ENCODE results near the gene CCM2.
"Not testable (repeated sequence)": the region's sequence is repeated elsewhere in the genome, so short reads cannot be mapped to it uniquely, and the experiment has no call there.

CCM2 gene

DNA sequence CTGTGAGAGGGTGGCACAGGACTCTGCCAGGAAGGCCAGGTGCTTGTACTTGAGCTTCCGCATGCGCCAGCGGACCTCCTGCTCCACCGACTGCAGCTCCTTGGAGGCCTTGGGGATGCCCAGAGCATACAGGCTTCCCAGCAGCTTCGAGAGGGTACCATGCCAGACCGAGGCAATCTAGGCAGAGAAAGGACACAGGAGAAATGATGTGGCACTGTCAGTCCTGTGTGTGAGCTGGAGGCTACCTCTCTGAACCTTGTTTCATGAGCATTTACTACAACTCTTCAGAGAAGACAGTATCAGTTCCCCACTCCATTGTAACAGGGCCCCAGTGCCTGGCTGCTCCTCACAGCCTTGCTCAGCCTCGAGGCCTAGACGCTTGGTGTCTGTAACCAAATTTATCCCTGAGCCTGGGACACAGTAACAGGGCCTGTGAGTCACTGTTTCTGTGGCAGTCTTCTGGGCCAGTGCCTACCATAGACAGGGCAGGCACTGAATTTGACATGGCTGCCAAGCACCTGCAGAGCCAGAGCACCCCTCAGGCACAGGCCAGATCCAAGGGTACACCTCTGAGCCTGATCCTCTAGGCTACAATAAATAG, 105.7 kb downstream of the CCM2 start:
- DNase-seq, result no peak

DNA sequence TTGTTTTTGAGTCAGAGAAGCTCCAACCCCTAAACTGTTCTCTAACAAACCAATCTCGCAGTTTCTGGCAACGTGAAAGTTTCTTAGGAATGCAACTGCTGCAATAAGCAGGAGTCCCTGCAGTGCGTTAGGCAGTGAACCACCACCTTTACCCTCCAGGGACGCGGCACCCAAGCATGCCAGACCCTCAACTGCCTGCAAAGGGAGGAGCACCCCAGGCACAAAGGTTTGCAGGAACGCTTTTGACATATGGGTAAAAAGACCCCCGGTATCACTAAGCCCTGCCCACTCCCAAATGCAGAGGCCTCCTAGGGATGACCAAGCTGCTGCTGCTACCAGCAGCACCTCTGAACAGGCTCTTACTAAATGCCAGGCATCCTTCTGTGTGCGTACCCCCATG, 106.8 kb downstream of the CCM2 start:
- DNase-seq, result no peak

DNA sequence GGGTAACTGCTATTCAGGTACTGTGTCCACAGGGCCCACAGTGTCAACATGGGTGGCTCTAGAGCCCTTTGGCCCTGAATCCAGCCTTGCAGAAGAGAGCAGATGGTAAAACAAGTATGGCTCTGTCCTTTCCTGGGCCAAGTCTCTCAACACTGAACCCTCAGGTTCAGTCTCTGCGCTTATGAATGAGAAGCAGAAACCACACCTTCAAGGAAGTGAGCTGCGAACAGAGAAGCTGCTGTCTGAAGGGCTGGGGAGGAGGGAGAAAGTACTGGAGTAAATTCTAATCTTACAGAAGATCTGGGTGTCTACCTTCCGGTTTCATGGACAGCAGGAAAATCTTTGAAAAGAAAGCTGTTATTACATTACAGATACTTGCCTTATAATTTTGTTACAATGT, 107.4 kb downstream of the CCM2 start:
- no peak for DNase-seq

DNA sequence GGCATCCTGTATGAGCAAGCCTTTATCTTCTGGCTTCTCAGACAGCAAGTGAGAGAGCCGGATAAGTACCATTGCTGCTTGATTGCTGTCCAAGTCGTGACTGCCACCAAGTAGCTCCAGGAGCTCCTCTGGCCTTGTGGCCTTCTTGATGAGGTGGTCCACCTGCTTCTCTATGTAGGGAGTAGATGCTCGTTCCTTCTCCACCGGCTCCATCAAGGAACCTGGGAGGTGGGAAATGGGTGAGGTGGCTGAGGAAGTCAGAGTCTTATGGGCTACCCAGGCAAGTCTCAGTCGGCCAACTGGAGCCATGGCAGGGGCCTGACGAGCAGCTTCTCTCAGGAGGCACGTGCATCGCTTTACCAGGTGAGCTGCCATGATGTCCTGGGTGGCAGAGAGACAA, 108.9 kb downstream of the CCM2 start:
- no peak for DNase-seq

DNA sequence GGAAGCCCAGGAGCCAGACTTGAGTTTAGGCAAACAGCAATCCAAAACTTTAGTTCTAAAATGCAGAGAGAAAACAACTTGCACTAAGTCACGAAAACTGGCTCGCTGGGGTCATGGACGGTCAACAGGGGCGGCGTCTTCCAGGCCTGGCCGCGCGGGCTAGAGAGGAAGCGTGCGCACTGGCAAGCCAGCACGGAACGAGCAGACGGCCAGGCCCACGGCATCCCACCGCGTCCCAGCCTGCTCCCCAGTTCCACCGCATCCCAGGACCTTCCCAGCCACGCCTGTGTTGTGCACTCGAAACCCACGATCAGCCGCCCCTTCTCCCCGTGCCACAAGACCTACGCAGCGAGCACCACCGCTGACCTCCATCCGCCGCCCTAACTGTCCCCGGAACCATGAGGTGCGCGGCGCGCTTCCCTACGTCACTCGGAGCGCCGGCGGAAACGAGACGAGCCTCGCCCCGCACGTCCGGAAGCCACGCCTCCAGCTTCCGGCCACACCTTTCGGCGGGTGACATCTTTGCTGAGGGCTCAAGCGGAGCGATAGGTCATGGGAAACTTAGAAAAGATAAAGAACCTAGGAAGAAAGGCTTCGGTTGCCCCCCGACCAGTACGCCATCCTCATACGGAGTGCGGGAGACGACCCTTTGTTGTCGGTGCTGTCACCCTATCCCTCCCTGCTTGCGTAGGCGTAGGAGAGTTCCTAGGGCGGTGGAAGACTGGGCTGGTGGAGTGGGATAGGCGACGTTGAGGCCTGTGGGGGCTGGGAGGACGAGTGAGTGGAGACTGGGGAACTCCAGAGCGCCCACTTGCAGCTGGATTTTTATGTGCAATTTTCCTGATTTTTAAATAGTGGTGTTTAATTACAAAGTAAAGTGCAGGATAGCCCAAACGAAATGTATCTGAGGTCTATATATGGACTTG, 111.6 kb downstream of the CCM2 start, which contains the start of gene TBRG4:
Gene TBRG4, minus strand, starts transcription at position 400 of the 926 bp plus-strand sequence. CDS start 2,460 bp downstream, outside the sequence.
- peak; percentile 96 to 97 for DNase-seq

DNA sequence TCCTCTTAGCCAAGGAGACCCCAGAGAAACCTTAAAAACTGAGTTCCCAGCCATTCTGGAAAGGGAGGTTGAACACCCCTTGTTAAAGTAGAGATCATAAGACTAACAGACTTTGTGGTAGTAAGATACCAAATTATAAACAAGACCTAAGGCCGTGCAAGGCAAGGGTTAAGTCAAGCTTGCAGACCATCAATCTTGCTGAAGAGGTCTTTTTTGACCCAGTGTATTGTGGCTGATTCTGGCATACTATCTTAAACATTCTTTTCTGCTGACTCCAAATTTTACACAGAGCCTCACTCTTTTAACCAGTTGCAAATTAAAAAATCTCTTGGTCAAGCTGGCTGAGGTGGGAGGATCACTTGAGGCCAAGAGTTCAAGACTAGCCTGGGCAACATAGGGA, 112.6 kb downstream of the CCM2 start:
- no peak for DNase-seq

DNA sequence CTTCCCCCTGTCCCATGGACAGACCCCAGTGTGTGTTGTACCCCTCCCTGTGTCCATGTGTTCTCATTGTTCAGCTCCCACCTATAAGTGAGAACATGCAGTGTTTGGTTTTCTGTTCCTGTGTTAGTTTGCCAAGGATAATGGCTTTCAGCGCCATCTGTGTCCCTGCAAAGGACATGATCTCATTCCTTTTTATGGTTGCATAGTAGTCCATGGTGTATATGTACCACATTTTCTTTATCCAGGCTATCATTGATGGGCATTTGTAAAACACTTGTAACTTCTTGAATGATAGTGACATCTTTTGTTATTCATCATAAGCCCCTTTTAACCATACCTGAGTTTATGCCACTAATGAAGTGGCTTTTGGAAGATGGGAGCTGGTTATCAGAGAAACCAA, 114.3 kb downstream of the CCM2 start:
- not testable (repeated sequence) for DNase-seq

DNA sequence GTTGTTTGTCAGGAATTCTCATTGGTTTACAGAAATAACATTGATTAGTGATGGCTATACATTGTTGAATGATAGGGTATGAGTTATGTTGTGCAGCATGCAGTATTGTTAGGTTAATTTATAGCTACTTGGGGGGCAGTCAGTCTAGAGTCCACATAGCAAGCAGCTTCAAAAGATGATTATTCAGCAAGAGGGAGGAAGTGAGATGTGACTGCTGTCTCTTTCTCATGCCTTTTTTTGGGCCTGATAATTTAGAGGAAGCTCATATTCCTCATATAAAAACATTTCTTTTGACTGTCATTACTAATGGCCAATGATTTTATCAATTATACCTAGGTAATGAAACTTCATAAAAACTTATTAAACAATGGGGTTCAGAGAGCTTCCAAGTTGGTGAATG, 114.9 kb downstream of the CCM2 start:
- peak in 1 of 2 donors; percentile 15 for DNase-seq

DNA sequence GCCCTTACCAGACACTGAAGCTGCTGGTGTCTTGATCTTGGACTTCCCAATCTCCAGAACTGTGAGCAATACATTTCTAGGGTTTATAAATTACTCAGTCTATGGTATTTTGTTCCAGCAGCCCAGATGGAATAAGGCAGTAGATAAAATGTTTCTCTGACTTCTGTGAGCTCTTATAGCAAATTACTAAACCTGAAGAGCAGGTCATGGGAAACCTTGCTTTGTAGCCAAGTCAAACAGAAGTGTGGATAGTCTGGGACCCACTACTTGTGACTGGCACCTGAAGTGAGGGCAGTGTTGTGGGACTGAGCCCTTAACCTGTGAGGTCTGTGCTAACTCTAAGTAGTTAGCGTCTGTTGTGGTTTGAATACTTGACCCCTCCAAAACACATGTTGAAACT, 116.0 kb downstream of the CCM2 start:
- no peak for DNase-seq

DNA sequence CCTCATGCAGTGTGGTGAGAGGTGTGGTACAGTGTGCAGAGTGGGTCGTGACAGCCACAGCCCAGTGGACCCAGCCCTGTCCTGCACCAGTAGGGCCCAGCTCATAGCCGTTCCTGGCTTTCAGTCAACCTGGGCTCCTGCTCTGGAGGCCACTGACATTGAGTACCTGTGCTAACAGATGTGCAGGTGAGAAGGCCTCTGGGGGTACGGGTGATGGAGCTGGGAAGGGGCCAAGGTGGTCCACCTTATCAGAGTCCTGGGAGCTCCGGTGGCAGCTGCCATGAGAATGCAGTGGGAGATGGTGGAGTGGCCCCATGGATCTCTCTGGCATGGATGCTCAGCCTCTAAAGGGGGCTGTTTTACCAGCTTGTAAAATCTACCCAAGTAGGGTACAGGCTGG, 117.6 kb downstream of the CCM2 start:
- DNase-seq, result no peak

DNA sequence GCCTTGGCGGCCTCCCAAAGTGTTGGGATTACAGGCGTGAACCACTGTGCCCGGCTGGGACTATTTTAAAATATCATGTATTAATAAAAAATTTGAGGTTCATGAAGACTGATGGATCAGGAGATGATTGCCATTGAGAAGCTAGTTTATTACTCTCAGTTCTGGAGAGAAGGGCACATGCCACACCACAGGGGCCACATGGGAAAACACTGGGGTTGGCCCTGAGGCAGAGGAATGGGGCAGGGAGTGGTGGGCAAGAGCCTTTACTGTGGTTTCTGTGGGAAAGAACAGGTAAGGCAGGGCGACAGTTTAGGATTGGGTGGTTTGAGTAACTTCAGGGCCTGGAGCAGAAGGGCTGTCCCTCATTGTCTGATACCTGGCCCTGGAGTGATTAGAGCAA, 118.3 kb downstream of the CCM2 start:
- no peak for DNase-seq

DNA sequence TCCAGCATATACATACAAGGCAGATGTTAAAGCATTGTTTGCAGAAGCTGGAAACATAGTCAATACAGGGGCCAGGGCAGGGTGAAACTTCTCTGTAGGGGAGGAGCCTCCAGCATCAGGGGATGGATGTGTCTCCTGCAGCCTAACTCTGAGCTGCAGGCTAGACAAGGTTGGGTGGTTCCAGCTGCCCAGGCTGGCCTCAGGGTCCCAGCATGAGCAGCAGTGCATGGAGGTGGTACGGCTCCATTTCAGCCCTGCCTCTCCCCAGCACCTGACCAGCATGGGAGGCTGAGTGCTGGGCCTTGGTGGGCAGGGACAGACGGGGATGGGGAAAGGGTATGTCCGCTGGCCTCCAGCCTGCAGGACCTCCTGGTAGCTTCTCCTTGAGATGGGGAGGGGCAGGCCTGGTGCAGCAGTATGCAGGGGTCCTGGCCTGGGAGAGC, 118.9 kb downstream of the CCM2 start:
- DNase-seq, result no peak

DNA sequence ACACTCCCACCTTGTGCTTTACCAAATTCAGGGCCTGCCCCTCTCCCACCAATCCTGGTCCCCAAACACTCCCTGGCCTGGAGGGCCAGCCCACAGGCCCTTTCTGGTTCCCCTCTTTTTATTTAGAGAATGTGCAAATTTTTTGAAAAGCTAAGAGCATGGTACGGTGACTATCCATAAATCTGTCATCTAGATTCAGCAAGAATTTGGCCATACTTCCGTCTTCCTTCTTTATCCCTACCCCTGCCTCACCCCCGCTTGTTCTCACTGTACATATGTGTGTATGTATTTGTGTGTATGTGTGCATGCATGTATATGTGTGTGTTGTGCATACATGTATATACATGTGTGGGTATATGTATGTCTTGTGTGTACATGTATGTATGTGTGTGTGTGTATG, 119.5 kb downstream of the CCM2 start:
- DNase-seq, result no peak

DNA sequence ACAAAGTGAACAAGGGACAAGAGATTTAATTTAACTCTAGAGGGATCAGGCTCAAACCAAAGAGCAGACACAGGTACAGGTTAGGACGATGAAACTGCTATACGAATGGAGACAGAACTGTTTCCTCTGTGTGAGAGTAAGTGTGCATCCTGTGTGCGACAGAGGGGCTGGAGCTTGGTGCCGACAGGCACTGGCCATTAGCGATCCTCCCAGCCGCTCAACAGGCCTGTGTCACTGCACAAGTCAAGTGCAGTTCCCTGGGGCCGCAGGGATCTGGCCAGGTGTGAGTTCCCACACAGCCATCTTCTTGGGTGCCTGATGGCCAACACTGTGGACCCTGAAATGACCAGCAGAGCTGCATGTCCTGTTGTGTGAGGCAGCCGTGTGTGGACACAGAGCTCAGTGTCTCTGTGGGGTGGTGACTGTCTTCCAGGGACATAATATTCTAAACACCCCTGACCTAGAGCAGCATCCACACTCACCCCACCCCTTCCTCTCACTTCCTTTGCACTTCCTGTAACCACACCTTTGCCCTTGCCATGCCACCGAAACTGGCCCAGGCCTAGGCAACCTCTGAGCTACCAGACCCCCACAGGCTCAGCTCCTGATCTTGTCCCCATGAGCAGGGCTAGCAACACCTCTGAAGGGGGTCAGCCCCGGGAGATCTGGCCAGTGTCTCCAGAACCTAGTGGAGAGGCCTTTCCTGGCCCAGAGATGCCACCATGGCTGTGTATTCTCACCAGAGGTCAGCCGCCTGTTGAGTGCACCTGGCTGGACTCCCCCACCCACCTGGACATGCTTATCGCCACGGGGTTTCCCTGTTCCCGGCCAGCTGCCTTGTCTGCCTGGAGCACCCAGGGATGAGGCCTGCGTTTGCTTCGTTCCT, 123.2 kb downstream of the CCM2 start:
- no peak for DNase-seq

DNA sequence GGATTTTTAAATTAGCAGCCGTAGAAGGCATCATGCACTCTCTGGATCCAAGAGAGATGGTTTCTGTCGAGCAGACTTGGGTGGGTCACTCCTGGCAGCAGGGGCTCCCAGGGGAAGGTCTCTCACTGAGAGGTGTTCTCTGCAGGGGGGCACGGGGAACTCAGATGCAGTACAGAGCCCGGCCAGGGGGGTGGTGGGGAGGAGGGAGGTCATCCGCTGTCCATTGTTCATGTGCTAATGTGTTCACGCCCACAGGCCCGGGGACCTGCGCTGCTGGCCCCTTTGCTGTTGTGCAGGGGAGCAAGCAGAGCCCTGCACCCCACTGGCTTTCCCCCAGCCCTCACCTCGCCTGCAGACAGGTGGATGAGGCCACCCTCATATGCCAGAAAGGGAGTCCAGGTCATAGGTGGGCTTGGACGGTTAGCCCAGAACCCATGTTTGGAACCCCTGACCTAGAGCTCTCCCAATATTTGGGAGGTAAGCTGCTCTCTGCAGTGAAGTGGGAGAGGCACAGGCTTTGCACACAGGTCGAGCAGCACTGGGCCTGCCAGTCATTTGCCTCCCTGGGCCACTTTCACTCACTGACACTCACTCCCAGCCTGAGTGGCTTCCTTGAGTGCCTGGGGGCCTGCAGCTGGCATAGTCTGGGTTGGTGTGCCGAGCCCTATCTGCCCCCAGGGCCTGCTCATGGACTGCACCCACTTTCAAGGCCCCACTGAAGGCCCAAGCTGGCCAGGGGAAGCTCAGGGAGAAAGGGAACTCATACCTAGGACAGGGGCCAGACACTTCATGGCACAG, 124.1 kb downstream of the CCM2 start:
- no peak for DNase-seq

DNA sequence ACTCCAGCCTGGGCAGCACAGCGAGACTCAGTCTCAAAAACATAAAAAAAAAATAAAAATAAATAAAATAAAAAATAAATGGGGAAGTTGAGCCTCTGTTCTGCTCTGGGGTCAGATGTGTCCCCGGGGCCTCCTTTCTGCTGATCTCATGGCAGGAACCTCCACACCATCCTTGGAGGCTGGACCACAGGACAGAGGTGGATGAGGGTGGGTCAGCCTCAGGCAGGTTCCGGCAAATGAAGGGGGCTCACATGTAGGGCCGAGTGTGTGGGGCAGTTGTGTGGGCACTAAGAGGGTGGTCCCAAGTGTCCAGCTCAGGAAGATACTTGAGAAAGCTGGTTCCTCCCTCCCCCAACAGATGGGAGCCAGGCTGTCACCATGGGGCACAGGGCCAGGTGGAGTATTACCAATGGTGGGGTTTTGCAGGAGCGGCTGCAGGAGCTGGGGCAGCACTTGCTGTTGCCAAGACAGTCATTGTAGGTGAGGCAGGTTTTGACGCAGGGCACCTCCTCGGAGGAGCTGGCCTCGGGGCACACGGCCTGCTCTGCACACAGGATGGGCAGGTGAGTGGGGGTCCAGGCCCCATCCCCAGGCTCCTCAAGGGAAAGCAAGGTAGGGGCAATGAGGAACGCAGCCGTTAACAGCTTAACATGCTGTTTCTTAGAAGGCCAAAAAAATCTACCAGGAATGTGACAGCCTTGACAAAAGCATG, 125.3 kb downstream of the CCM2 start:
- DNase-seq, result no peak
